ENCODE measurements around the gene NEURL1B. TPM values are rescaled to one million over a fixed set of nuclear protein-coding genes. Genes with fewer than 3 reads are reported as not detected.

NEURL1B gene
- polyA plus RNA-seq, 1 of the 3 experiments (the other 2 are of a cell fraction): 2.8 TPM

DNA sequence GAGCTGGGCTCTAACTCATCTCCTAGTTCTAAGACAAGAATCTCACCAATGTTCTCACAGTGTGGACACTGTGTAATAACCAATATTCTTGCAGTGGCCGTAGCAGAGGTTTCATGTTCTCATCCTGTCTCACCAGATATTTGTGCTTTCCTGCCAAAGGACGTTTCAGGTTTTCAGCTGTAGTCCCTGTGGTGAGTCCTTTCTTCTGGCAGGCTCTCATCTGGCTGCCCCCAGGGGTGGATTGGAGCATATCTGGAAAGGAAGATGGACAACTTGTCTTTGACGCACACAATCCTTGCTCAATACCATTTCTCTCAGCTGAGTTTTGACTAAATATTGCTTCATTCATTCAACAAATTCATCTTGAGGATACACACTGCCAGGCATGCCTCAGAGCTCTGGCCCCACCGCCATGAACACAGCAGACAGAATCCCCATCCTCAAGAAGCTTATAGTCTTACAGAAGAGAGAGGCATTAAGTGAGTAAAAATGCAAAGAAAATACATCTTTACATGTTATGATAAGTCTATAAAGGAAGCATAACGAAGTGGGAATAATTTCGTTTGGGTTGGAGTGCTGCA, 33.8 kb upstream of the NEURL1B start (continued):
- no peak for TF ChIP-seq ZBTB33 (IDR thresholded peaks at IDR 0.05; ENCODE audit: borderline replicate concordance, low read depth)
- TF ChIP-seq MXI1 (IDR thresholded peaks at IDR 0.05; ENCODE audit: low read depth, low read length): no peak
- no peak for TF ChIP-seq FOSL2 (IDR thresholded peaks at IDR 0.05; ENCODE audit: borderline replicate concordance, low read depth)
- no peak for TF ChIP-seq TAF1 (IDR thresholded peaks at IDR 0.05; ENCODE audit: borderline replicate concordance, low read depth, low read length)
- no peak for TF ChIP-seq POLR2AphosphoS5 (IDR thresholded peaks at IDR 0.05; ENCODE audit: low read depth, low read length)

GRCh38 chr5:172608773-172609172, 32.3 kb upstream of the NEURL1B start:
- CTCF ChIA-PET: interaction anchor here (1.1 kb wide), 2 partner anchors 88 to 156 kb away, joined by 3 to 4 read pairs; no protein-coding TSS in a partner anchor
- Histone ChIP-seq H3F3A (replicated peaks; ENCODE audit: insufficient read depth) (no peaks in the 10 kb centered on the region), H3K27ac (ENCODE audit: low read depth in 2 of 2, low read length in 1 of 2) (no peak overlapping the region), H3K9me3 (no peaks in the 10 kb centered on the region), H3K79me2 (ENCODE audit: insufficient read depth) (no peaks in the 10 kb centered on the region), H3K9me2 (no peaks in the 10 kb centered on the region), H3K9ac (no peak overlapping the region), H4K20me1 (ENCODE audit: insufficient read depth) (no peaks in the 10 kb centered on the region), H3K4me2 (no peak overlapping the region), H3K27me3 (ENCODE audit: insufficient read depth) (no peaks in the 10 kb centered on the region; the same call in 1 of the 2 replicates), H3K4me1 (ENCODE audit: control insufficient read depth in 1 of 2, insufficient read depth in 2 of 2, low read depth in 1 of 2, low read length in 1 of 2) (no peaks in the 10 kb centered on the region), H3K36me3 (replicated peaks in 1 of 2; ENCODE audit: control insufficient read depth in 1 of 2, insufficient read depth in 2 of 2, low read length in 1 of 2) (no peaks in the 10 kb centered on the region), H3K4me3 (ENCODE audit: low read depth in 2 of 2, low read length in 1 of 2) (no peak overlapping the region), H2AFZ (ENCODE audit: low read depth) (no peak overlapping the region)
- POLR2A ChIA-PET: no interaction called here
- DNase-seq: no peak
- WGBS (ENCODE audit: low lambda C conversion rate): 86% methylated on average over 3 of the region's 3 CpGs
- no peak for TF ChIP-seq ZBTB33 (IDR thresholded peaks at IDR 0.05; ENCODE audit: borderline replicate concordance, low read depth)
- no peak for TF ChIP-seq USF2 (IDR thresholded peaks at IDR 0.05; ENCODE audit: borderline replicate concordance, low read depth, low read length)
- TF ChIP-seq TEAD4 (IDR thresholded peaks at IDR 0.05; ENCODE audit: borderline replicate concordance, insufficient read depth): no peak
- TF ChIP-seq EP300 (IDR thresholded peaks at IDR 0.05; ENCODE audit: borderline replicate concordance in 1 of 2, low read depth in 1 of 2, low read length in 1 of 2): no peak
- TF ChIP-seq ELF1 (IDR thresholded peaks at IDR 0.05): no peak
- TF ChIP-seq REST (IDR thresholded peaks at IDR 0.05; ENCODE audit: low read depth, low read length): no peak
- no peak for TF ChIP-seq RAD21 (IDR thresholded peaks at IDR 0.05; ENCODE audit: low read length)
- no peak for TF ChIP-seq SMC3 (IDR thresholded peaks at IDR 0.05; ENCODE audit: low read depth, low read length)
- TF ChIP-seq PBX3 (IDR thresholded peaks at IDR 0.05): no peak
- no peak for TF ChIP-seq MEF2A (IDR thresholded peaks at IDR 0.05; ENCODE audit: borderline replicate concordance, low read depth)
- no peak for TF ChIP-seq SIN3A (IDR thresholded peaks at IDR 0.05; ENCODE audit: borderline replicate concordance, low read depth, low read length)
- TF ChIP-seq GATA2 (CRISPR knock-in tag; IDR thresholded peaks at IDR 0.05): no peak
